OCI-LY7 (cell line): ENCODE data around the gene BUD23.

Experiments used
- EZH2phosphoT487 ChIP-seq: fragments of 200-600 bp; sonication (generic); IDR thresholded peaks from 2 replicates; pipeline ENCODE4 v1.6.1; 2018; ENCODE audit warnings: low read depth, borderline replicate concordance, mild to moderate bottlenecking, mixed run types, antibody characterized with exemption, low read length, moderate library complexity, mixed read lengths
- TF ChIP-seq, protein P1 (sequence below): fragments of 200-600 bp; sonication (generic); conservative IDR thresholded peaks from 2 replicates; pipeline ENCODE4 v1.5.1; 2014; ENCODE audit warnings: mild to moderate bottlenecking, antibody characterized with exemption, low read length, moderate library complexity, mixed read lengths

DNA sequence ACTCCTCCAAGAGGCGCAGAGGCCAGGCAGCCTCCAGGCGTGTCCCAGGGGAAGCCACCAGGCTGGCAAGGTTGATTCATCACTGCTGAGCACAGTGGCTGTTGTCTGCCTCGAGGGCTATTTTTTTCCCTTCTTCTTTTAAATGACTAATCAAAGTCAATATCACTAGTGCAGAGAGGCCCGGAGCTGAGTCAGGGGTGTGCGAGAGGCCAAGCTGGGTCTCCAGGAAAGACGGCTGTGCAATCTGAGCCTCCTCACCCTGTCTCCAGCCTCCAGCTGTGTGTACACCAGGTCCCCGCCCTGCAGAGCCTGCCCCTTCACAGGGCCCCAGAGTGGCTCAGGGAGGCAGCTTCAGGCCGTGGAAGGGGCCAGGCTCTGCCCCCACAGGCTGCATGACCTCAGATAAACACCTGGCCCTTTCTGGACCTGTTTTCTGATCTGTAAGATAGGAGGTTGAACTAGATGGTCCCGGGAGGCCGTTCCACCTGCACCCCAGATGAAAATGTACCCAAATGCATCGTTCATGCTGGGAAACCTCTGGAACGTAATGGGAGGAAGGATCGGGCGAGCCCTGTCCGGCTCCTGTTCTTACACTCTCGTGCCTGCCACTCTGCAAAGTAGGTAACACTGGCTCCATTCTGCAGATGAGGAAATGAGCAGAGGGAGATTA, 32.4 kb downstream of the BUD23 start:
- TF ChIP-seq, protein P1, sequence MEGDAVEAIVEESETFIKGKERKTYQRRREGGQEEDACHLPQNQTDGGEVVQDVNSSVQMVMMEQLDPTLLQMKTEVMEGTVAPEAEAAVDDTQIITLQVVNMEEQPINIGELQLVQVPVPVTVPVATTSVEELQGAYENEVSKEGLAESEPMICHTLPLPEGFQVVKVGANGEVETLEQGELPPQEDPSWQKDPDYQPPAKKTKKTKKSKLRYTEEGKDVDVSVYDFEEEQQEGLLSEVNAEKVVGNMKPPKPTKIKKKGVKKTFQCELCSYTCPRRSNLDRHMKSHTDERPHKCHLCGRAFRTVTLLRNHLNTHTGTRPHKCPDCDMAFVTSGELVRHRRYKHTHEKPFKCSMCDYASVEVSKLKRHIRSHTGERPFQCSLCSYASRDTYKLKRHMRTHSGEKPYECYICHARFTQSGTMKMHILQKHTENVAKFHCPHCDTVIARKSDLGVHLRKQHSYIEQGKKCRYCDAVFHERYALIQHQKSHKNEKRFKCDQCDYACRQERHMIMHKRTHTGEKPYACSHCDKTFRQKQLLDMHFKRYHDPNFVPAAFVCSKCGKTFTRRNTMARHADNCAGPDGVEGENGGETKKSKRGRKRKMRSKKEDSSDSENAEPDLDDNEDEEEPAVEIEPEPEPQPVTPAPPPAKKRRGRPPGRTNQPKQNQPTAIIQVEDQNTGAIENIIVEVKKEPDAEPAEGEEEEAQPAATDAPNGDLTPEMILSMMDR: no peak
- no peak for TF ChIP-seq EZH2phosphoT487
